PC-3 (cell line): ENCODE results near the gene FAXC.

Experiments
- EZH2 ChIP-seq: fragments of 300-600 bp; sonication (generic); IDR thresholded peaks from one replicate; pipeline ENCODE4 v1.6.1; 2017; ENCODE audit warnings: antibody characterized with exemption, mild to moderate bottlenecking, low read length; ENCODE audit not compliant: unreplicated experiment
- TF ChIP-seq, protein P1 (sequence below): fragments of 300-600 bp; sonication (generic); conservative IDR thresholded peaks from 2 replicates; pipeline ENCODE4 v1.5.1; 2017; ENCODE audit warnings: antibody characterized with exemption, low read depth, mild to moderate bottlenecking, low read length

DNA sequence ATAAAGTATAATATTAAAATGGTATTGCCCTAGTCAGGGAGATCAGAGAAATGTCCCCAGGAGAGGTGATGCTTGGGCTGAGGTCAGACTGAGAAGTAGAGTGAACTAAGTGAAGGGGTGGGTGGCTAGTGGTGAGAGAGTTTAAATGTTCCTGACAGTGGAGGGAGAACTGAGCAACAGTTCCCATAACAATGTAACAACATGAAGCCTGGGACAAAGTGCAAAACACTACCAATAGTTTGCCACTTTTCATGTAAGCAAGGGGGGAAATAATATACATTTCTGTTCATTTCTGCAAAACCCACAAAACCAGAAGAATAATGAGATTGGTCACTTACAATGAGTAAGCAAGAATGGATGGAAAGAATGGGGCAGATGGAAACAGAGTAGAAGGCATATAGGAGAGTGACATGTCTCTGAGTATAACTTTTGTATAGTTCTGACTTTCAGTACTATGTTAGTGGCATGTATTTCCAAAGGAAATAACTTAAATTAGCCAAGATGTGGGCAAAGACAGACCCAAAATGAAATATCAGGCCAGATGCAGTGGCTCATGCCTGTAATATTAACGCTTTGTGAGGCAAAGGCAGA is 13.3 kb upstream of the FAXC start:
- TF ChIP-seq, protein P1, sequence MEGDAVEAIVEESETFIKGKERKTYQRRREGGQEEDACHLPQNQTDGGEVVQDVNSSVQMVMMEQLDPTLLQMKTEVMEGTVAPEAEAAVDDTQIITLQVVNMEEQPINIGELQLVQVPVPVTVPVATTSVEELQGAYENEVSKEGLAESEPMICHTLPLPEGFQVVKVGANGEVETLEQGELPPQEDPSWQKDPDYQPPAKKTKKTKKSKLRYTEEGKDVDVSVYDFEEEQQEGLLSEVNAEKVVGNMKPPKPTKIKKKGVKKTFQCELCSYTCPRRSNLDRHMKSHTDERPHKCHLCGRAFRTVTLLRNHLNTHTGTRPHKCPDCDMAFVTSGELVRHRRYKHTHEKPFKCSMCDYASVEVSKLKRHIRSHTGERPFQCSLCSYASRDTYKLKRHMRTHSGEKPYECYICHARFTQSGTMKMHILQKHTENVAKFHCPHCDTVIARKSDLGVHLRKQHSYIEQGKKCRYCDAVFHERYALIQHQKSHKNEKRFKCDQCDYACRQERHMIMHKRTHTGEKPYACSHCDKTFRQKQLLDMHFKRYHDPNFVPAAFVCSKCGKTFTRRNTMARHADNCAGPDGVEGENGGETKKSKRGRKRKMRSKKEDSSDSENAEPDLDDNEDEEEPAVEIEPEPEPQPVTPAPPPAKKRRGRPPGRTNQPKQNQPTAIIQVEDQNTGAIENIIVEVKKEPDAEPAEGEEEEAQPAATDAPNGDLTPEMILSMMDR = no peak
- TF ChIP-seq EZH2 = no peak
